ENCODE measurements around the gene FAM156A.
A peak's percentile ranks its signal among the peaks of the same experiment; 100 is the strongest.
"Not testable (repeated sequence)": the region's sequence is repeated elsewhere in the genome, so short reads cannot be mapped to it uniquely, and the experiment has no call there.

The FAM156A gene

DNA sequence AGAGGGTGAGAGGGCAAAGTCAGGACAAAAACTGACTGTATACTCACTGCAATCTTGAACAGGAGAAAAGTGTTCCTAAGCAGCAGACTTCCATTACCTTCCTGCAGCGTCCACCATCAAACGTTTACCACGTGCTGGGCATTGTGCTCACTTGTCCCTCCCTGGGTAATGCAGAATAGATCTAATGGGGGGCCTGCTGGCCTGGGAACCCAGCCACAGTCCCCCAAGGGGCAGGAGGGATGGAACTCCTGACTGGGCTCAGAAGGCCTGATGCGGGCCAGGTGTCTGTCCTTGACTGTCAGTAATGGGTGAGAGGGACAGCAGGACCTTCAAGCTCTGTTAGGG lies 37.6 kb upstream of the FAM156A start:
- DNase-seq (ENCODE audit: low read depth): no peak
- TF ChIP-seq, protein P1, sequence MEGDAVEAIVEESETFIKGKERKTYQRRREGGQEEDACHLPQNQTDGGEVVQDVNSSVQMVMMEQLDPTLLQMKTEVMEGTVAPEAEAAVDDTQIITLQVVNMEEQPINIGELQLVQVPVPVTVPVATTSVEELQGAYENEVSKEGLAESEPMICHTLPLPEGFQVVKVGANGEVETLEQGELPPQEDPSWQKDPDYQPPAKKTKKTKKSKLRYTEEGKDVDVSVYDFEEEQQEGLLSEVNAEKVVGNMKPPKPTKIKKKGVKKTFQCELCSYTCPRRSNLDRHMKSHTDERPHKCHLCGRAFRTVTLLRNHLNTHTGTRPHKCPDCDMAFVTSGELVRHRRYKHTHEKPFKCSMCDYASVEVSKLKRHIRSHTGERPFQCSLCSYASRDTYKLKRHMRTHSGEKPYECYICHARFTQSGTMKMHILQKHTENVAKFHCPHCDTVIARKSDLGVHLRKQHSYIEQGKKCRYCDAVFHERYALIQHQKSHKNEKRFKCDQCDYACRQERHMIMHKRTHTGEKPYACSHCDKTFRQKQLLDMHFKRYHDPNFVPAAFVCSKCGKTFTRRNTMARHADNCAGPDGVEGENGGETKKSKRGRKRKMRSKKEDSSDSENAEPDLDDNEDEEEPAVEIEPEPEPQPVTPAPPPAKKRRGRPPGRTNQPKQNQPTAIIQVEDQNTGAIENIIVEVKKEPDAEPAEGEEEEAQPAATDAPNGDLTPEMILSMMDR (conservative IDR thresholded peaks at IDR 0.05; ENCODE audit: low read length): no peak
- peak overlapping the region; percentile 81 for H3K4me3 ChIP-seq (ENCODE audit: low read length)

DNA sequence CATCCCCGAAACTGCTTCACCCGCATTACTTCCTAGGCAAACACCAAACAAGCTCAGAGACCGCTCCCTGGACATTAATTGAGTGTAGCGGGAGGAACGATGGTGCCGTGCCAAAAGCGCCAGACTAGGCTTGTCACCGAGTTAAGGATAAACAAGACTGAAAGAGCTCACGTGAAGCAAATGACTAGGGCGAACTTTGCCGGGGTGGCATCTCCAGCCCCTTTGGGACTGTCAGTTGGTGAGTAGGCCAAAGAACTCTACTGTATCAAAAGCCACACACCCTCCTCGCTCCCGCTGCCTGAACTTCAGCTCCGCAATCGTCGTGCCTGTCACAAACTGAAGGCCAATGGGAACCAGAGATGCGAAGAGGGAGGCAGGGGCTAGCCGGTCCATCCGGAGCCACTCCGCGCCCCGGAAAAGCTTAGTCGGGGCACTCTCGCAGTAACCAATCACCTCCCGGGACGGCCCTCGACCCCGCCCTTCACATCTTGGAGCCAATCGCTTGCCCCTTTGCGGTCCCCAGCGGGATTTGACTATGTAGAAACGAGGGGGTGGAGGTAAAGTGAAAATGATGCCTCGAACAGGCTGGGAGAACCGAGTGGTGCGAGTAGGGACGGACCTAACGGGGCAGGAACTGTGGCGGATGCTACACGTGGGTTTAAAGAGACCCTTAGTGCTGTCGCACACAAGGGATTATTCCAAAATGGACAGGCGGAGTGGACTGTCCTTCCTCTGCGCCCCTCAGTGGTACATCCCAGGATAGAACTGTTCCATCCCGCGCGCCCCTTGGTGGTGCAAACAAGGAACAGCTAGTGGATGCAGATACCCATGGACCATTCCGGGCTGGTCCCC lies 37.0 kb upstream of the FAM156A start:
- TF ChIP-seq, protein P1 (conservative IDR thresholded peaks at IDR 0.05; ENCODE audit: low read length): peak; percentile 61
- peak; percentile 95 for DNase-seq (ENCODE audit: low read depth)
- H3K4me3 ChIP-seq (ENCODE audit: low read length): peak overlapping the region; percentile 81

- DNase-seq (ENCODE audit: low read depth): no peak
- H3K4me3 ChIP-seq (ENCODE audit: low read length): no peak overlapping the region
- TF ChIP-seq, protein P1 (conservative IDR thresholded peaks at IDR 0.05; ENCODE audit: low read length): no peak
Measured at GRCh38 chrX:52990848-52991247, 32.5 kb upstream of the FAM156A start.

DNA sequence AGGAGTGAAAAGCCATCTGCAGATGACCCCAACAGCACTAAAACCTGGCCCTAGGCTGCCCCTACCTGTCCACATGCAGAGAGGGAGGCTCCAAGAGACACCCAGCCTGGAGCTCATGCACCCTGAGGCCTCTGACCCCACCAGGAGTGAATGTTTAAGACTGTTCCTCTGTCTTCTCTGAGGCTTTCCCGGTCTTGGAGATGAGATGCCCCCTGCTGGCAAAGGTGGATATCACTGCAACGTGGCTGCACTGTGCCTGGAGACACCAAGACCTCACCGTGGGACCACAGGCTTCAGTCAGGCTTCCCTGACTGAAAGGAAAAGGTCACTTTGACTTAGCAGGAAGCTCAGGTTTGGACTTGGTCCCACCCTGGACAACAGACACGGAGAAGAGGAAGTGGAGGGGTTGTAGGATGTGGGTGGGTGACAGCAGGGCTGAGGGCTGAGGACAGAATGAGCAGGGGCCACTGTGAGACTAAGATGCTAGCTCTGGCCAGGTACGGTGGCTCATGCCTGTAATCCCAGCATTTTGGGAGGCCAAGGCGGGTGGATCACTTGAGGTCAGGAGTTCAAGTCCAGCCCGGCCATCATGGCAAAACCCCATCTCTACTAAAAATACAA lies 31.8 kb upstream of the FAM156A start:
- peak; percentile 64 for DNase-seq (ENCODE audit: low read depth)
- not testable (repeated sequence) for H3K4me3 ChIP-seq (ENCODE audit: low read length)
- TF ChIP-seq, protein P1 (conservative IDR thresholded peaks at IDR 0.05; ENCODE audit: low read length): peak; percentile 64

DNA sequence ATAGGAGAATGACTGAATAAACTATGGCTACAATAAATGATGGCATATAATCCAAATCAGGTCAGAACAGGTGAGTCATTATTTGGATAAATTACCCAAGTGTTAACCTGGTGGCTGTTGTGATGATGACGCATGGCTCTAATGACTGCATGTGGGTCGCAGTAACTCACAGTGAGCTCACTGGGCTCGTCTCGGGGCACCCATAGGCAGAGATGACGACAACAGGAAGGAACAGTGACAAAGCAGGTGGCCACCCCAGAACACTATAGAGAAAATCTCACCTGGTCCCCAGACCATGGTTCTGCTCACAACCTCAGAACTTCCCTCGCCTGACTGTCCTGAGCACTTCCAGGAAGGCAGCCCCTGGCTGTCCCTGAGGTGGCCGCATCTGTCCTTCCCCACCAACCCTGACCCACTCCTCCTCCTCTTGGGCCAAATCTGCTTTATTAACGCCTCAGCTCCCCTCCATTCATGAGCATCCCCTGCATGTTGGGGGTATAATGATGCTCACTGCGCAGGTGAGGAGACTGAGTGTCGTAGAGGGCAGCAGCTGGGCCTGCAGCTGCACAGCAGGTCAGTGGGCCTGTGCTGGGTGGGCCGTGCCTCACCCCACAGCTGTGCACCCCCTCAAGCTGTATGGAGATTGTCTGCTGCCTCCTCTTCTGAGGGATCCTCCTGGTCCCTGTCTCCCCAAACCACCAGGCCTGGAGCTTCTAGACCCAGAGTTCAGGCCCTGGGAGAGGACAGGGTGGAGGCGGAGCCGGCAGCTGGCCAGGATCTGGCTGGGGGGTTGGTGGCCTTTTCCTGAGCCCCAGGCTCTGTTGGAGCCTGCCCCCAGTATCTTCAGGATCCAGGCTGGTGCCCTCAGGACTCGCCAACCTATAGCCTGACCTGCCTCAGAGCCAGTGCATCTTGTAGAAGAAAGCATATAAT lies 30.9 kb upstream of the FAM156A start:
- no peak for DNase-seq (ENCODE audit: low read depth)
- TF ChIP-seq, protein P1 (conservative IDR thresholded peaks at IDR 0.05; ENCODE audit: low read length): no peak
- H3K4me3 ChIP-seq (ENCODE audit: low read length): no peak overlapping the region

DNA sequence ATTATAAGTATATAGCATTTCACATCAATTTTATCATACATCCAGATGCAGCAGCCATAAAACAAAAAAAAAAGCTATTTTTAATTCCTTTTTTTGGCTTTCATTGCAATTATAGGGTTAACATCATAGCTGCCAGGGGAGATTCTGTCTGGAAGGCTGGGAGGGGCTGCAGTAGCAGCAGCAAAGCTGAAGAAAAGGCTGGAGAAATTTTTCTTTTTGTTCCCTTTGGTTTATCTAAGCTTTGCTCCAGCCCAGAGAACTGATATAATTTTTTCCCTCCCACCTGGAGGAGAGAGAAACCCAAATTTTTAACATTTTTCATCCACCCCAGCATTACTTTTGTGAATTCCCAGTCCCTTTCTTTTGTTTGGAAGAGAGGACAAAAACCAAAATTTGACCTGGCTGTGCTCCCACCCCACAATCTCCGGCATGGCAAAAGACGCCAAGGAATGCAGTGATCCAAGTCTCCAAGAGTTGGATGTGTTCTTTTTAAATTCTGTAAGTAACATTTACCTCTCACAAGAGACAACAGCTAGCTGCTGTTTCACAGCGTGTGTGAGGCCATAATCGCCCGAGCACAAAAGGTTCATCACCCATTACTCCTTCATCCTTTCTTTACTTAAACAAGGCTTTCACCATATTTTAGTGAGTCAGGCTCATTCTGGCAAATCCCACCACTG lies 25.1 kb upstream of the FAM156A start:
- H3K4me3 ChIP-seq (ENCODE audit: low read length): peak overlapping the region; percentile 41
- TF ChIP-seq, protein P1 (conservative IDR thresholded peaks at IDR 0.05; ENCODE audit: low read length): no peak
- DNase-seq (ENCODE audit: low read depth): peak; percentile 37
